Choroid plexus epithelial cell (primary cell): ENCODE measurements around the gene USH2A.
A peak's percentile ranks its signal among the peaks of the same experiment; 100 is the strongest.

Experiments
- DNase-seq: peaks from one replicate; pipeline ENCODE4 v3.0.0-alpha.2; 2010; ENCODE audit warnings: low read depth
- H3K4me3 ChIP-seq: 2 replicates; pipeline ENCODE4 v1.5.1; 2011; ENCODE audit warnings: low read depth, mild to moderate bottlenecking, control low read depth, low read length, moderate library complexity
- TF ChIP-seq, protein P1 (sequence below): conservative IDR thresholded peaks from 2 replicates; pipeline ENCODE4 v1.5.1; 2011; ENCODE audit warnings: low read depth, mild to moderate bottlenecking, control low read depth, inconsistent platforms, low read length, moderate library complexity

USH2A gene

DNA sequence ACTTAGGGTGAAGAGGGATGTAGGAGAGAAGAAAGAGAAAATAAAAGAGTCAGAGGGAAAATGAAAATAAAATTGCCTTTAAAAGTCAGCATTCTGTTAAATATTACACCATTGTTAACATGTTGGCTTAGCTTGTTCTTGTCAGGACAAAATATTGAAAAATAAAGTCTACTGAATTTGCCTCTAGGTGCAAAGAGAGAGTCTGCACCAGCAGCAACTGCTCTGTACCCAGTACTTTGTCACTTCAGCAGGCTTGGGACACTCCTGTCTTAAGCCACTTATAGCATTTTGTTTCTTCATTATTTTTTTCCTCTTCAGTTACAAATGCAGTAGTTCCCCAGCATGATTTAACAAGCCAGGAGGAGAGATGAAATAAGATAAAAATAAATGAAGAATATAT is 11.0 kb upstream of the USH2A start:
- no peak overlapping the region for H3K4me3 ChIP-seq
- no peak for DNase-seq
- TF ChIP-seq, protein P1, sequence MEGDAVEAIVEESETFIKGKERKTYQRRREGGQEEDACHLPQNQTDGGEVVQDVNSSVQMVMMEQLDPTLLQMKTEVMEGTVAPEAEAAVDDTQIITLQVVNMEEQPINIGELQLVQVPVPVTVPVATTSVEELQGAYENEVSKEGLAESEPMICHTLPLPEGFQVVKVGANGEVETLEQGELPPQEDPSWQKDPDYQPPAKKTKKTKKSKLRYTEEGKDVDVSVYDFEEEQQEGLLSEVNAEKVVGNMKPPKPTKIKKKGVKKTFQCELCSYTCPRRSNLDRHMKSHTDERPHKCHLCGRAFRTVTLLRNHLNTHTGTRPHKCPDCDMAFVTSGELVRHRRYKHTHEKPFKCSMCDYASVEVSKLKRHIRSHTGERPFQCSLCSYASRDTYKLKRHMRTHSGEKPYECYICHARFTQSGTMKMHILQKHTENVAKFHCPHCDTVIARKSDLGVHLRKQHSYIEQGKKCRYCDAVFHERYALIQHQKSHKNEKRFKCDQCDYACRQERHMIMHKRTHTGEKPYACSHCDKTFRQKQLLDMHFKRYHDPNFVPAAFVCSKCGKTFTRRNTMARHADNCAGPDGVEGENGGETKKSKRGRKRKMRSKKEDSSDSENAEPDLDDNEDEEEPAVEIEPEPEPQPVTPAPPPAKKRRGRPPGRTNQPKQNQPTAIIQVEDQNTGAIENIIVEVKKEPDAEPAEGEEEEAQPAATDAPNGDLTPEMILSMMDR: no peak

DNA sequence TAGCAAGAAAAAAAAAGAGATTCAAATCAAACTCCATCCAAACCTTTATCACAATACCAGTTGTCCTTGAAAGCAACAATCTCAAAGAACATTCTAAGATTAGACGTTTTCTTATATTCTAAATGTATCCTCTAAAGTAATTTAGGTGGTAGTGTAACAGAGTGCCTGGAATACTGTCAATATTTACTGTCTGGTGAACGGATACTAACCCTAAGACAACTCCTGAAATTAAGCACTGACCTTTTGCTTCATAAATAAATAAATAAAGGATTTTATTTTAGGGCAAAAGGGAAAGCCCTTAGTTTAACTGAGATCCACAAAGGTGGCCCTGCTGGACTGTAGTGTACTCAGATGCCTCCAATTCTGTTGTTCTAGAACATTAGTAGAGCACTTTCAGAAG is 9.9 kb upstream of the USH2A start:
- TF ChIP-seq, protein P1: no peak
- no peak overlapping the region for H3K4me3 ChIP-seq
- no peak for DNase-seq

DNA sequence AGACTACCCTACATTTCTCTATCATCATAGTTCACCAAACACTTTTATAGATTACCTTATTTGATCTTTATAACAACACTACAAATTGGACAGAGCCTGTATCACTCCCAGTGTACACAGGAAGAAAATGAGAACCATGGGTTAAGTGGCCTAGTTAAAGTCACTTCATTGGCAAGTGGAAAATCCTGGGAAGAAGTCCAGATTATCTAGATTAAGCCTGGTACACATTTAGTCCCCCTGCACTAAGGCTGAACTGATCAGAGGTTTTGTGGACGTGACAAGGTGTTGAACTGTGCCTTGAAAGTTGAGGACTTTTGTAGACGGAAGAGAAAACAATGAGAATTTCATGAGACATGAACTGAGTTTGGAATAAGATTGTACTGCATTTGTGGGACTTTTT is 7.5 kb upstream of the USH2A start:
- no peak for DNase-seq
- no peak overlapping the region for H3K4me3 ChIP-seq
- TF ChIP-seq, protein P1: no peak

DNA sequence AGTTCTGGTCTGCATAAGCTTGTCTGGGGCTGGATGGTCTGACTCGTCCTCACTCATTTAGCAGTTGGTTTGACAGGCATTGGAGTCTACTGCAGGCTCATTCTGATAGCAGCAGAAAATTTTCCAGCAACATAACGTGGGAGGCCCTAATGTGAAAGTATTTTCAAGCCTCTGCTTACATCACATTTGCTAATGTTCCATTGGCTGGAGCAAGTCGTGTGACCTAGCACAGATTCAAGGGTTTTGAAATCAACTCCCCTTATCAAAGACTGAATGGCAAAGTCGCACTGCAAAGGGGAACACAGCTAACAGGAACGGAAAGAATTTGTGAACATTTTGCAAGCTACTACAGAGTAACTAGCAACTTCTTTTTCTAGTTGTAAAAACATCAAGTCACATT is 2.3 kb upstream of the USH2A start:
- TF ChIP-seq, protein P1: no peak
- no peak overlapping the region for H3K4me3 ChIP-seq
- peak; percentile 31 for DNase-seq

DNA sequence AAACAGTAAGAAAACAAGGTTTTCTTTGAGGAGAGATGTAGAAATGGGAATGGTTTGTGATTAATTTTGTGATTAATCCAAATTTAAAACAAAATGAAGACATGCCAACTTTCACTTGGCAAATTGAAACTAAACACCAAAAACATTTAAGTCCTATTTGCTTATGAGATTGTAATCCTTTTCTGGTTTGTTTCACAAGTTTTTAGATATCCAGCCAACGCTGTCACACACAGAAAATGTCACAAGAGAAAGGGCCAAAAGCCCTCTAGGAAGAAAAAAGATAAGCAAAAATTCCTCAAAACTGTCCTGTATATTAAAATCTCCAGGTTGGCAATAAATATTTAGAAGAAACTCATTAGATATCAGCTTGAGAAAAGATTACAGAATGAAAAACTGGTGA is 2.5 kb downstream of the USH2A start:
- TF ChIP-seq, protein P1: no peak
- DNase-seq: no peak
- no peak overlapping the region for H3K4me3 ChIP-seq

DNA sequence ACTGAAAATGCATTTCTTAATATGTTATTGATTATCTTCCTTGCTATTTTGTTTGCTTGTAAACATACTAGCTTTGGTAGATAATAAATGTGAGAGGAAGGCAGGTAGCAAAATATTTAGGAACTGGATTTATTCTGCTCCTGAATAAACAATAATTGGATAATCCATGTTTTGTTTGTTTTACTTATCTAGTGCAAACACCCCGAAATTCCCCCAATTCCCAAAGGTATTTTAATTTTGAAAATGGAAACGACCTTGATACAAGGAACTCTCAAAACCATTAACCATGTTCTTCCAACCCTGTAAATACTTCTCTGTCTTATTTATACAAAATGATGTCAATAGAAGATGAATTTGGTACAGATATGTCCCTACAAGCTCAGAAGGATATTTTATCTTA is 3.0 kb downstream of the USH2A start:
- TF ChIP-seq, protein P1: no peak
- no peak overlapping the region for H3K4me3 ChIP-seq
- no peak for DNase-seq

DNA sequence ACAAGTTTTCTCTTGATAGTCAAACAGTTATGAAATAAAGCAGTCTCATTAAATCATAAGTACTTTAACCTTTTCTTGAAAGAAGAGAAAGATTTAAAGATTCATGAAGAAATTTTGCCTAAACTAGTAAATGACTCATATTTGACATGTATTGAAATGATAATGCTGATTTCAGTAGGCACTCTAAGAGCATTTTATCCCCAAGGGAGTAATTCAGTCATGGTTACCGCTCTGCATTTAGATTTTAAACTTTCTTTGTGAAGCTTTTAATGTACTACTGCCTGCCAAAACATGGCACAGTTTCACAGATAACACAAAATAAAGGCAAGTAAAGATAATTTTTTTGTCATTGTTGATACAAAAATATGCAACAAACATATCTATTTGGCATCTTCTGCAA is 6.8 kb downstream of the USH2A start:
- H3K4me3 ChIP-seq: no peak overlapping the region
- no peak for DNase-seq
- TF ChIP-seq, protein P1: no peak
